GM23248 (cell line): ENCODE measurements around the gene RPL27A.

Experiments
- EZH2 ChIP-seq: fragments of 200-600 bp; sonication (generic); IDR thresholded peaks from 2 replicates; pipeline ENCODE4 v1.6.1; 2018; ENCODE audit warnings: antibody characterized with exemption, mild to moderate bottlenecking; ENCODE audit not compliant: insufficient read depth, poor library complexity, severe bottlenecking
- EZH2phosphoT487 ChIP-seq: fragments of 200-600 bp; sonication (generic); IDR thresholded peaks from 2 replicates; pipeline ENCODE4 v1.6.1; 2018; ENCODE audit warnings: antibody characterized with exemption, moderate library complexity, mild to moderate bottlenecking, low read depth; ENCODE audit not compliant: insufficient read depth

- TF ChIP-seq EZH2phosphoT487 = no peak
- TF ChIP-seq EZH2 = no peak
These were observed 19.5 kb downstream of the RPL27A start for GRCh38 chr11:8701891-8702597.
